ENCODE measurements around the gene FGFBP1.
"Not testable (repeated sequence)": the region's sequence is repeated elsewhere in the genome, so short reads cannot be mapped to it uniquely, and the experiment has no call there.

Gene FGFBP1

DNA sequence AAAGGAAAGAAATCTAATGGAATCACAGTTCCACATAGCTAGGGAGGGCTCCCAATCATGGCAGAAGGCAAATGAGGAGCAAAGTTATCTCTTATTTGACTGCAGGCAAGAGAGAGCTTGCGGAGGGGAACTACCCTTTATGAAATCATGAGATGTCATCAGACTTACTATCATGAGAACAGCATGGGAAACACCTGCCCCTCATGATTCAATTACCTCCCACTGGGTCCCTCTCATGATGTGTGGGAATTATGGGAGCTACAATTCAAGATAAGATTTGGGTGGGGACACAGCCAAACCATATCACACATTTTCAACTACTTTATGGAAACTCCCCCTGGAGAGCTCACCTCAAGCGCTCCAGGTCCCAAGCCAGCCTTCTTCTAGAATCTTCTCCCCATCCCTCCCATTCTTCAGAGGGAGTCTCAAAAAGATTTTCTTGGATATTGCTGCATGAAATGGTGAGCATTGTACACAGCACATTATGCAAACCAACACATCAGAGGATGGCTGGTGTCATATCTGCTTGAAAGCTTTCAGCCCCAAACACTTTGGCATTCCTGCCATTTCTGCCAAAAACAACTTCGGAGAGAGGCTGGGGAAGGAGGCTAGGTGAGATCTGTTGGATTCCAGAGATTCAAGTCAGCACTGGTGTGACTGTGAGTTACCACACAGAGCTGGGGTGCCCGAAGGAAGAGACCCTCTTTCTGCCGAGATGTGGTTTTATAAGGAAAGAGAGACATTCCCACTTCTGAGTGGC lies 6.9 kb downstream of the FGFBP1 start:
- Mint-ChIP-seq H3K27me3 (no peaks in the 10 kb centered on the region), H3K36me3 (ENCODE audit: low read depth) (no peaks in the 10 kb centered on the region), H3K27ac (no peak overlapping the region), H3K4me3 (no peak overlapping the region), H3K4me1 (ENCODE audit: low read depth) (no peaks in the 10 kb centered on the region), H3K9me3 (no peaks in the 10 kb centered on the region)
- intact Hi-C loops (cut with micrococcal nuclease) = no loop called here

DNA sequence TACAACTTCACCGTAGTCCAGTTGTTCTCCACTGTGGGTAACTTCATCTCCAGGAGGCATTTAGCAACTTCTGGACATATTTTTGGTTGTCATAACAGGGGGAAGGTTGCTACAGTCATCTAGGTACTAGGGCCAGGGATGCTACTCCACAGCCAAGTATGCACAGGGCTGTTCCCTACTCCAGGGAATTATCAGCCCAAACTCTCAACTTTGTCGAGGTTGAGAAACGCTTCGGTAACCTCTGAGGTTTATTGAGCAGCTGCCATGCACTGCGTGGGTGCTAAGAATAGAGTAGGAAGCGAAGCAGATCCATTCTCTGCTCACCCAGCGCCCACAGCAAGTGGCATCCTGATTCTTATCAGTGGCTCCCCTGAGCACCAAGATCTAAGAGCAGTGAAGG lies 8.2 kb downstream of the FGFBP1 start:
- Mint-ChIP-seq H3K36me3 (ENCODE audit: low read depth) (no peaks in the 10 kb centered on the region), H3K4me1 (ENCODE audit: low read depth) (no peaks in the 10 kb centered on the region), H3K9me3 (no peaks in the 10 kb centered on the region), H3K27ac (no peak overlapping the region), H3K27me3 (no peaks in the 10 kb centered on the region), H3K4me3 (no peak overlapping the region)
- intact Hi-C loops (cut with micrococcal nuclease) = no loop called here

DNA sequence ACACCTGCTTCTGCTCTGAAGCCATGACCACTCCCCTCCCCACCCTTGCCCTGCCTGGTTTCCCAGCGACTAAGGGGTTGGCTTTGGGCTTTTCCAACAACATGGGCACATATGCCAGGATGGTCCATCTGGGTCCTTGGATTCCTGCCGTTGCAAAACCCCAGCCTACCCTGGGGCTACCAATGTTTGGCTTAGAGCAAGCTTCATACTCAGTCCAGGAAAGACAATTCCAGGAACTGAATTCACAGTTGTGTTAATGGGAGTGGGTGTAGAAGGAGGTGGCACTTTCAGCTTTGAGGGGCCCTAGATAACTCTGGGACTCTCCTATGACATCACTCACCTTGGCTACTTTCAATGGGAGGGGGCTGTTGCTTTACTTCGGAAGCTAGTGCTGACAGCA lies 9.0 kb downstream of the FGFBP1 start:
- Mint-ChIP-seq H3K27me3 (no peaks in the 10 kb centered on the region), H3K36me3 (ENCODE audit: low read depth) (no peaks in the 10 kb centered on the region), H3K4me3 (no peak overlapping the region)

DNA sequence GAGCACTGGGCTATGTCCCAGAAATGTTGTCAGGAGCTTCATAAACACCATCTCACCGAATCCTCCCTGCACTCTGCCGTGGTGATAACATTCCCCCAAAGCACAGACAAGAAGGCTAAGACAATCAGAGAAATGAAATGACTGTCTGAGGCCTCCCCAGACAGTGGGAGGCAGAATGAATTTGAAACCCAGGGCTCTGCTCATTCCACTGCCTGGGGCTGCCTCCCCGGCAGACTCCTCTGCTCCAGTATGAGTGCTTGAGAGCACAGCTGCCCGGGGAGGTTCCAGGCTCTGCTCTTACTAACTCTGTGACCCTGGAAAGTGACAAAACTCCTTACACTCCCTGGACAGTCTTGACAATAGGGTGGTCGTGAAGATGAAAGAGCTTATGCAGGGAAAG lies 9.7 kb downstream of the FGFBP1 start:
- Mint-ChIP-seq H3K36me3 (ENCODE audit: low read depth) (no peaks in the 10 kb centered on the region), H3K4me3 (no peak overlapping the region), H3K4me1 (ENCODE audit: low read depth) (no peaks in the 10 kb centered on the region), H3K27ac (no peak overlapping the region), H3K9me3 (no peaks in the 10 kb centered on the region), H3K27me3 (peaks cover 3% of the 10 kb centered on the region)
- intact Hi-C loops (cut with micrococcal nuclease) = no loop called here

More for the DNA sequence above, 9.0 kb downstream of the FGFBP1 start:
- intact Hi-C loops (cut with micrococcal nuclease) = no loop called here
- no peaks in the 10 kb centered on the region for H3K9me3 Mint-ChIP-seq
- no peaks in the 10 kb centered on the region for H3K4me1 Mint-ChIP-seq (ENCODE audit: low read depth)
- no peak overlapping the region for H3K27ac Mint-ChIP-seq

DNA sequence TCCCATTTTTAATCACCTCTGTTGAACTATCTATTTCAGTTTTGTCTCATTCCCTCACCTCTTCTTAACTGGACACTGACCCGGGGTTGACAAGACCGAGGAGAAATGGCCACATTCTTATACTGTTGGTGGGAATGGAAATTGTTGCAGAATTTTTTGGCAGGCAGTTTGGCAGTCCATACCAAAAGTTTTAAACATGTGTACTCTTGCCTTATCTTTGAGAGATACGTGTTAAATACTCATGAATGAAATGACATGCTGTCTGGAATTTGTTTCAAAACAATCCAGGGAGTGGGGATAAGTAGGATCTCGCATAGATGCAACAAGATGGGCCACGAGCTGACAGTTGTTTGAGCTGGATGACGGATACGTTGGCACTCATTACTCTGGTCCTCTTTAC lies 12.1 kb downstream of the FGFBP1 start:
- H3K36me3 Mint-ChIP-seq (ENCODE audit: low read depth) = no peaks in the 10 kb centered on the region
- H3K27me3 Mint-ChIP-seq = peaks cover 4% of the 10 kb centered on the region
- H3K27ac Mint-ChIP-seq = no peak overlapping the region
- intact Hi-C loops (cut with micrococcal nuclease) = no loop called here
- H3K4me1 Mint-ChIP-seq (ENCODE audit: low read depth) = no peaks in the 10 kb centered on the region
- no peak overlapping the region for H3K4me3 Mint-ChIP-seq
- H3K9me3 Mint-ChIP-seq = no peaks in the 10 kb centered on the region

DNA sequence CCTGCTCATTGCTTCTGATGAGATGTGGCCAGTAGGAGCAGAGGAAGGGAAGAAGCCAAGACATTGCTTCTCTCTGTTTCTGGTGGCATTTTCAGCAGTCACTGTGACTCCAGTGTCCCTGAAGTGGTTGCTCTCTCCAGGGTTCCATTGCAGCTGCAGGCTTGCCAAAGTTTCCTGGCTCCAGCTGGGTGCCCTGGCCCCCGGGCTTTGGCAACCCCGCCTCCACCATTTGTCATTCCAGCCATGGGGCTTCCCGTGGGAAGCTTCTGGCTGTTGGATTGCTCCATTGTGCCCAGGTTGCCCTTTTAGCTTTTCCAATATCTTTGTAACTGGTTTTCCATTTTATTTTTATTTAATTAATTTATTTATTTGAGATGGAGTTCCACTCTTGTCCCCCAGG lies 12.7 kb downstream of the FGFBP1 start:
- intact Hi-C loops (cut with micrococcal nuclease) = no loop called here
- no peaks in the 10 kb centered on the region for H3K36me3 Mint-ChIP-seq (ENCODE audit: low read depth)
- peaks cover 4% of the 10 kb centered on the region for H3K27me3 Mint-ChIP-seq
- H3K9me3 Mint-ChIP-seq = no peaks in the 10 kb centered on the region
- H3K4me3 Mint-ChIP-seq = no peak overlapping the region
- no peak overlapping the region for H3K27ac Mint-ChIP-seq
- H3K4me1 Mint-ChIP-seq (ENCODE audit: low read depth) = no peaks in the 10 kb centered on the region

DNA sequence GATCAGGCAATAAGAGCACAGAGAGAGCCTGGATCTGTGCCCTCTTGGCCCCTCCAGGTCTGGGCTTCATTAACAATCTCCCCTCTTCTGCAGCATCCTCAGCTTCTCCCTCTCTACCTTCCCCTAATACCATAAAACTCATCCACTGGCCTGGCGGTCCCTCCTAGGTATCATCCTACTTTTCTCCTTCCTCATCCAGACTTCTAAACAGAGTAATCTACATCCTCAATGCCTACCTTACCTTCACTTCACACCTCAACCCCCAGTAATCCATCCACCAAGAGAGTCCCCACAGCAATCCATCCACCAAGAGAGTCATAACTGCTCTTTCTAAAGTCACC lies 17.0 kb downstream of the FGFBP1 start:
- H3K4me3 Mint-ChIP-seq = no peak overlapping the region
- no peaks in the 10 kb centered on the region for H3K9me3 Mint-ChIP-seq
- H3K36me3 Mint-ChIP-seq (ENCODE audit: low read depth) = no peaks in the 10 kb centered on the region
- intact Hi-C loops (cut with micrococcal nuclease) = no loop called here
- H3K27ac Mint-ChIP-seq = no peak overlapping the region
- no peaks in the 10 kb centered on the region for H3K4me1 Mint-ChIP-seq (ENCODE audit: low read depth)
- peaks cover 8% of the 10 kb centered on the region for H3K27me3 Mint-ChIP-seq

DNA sequence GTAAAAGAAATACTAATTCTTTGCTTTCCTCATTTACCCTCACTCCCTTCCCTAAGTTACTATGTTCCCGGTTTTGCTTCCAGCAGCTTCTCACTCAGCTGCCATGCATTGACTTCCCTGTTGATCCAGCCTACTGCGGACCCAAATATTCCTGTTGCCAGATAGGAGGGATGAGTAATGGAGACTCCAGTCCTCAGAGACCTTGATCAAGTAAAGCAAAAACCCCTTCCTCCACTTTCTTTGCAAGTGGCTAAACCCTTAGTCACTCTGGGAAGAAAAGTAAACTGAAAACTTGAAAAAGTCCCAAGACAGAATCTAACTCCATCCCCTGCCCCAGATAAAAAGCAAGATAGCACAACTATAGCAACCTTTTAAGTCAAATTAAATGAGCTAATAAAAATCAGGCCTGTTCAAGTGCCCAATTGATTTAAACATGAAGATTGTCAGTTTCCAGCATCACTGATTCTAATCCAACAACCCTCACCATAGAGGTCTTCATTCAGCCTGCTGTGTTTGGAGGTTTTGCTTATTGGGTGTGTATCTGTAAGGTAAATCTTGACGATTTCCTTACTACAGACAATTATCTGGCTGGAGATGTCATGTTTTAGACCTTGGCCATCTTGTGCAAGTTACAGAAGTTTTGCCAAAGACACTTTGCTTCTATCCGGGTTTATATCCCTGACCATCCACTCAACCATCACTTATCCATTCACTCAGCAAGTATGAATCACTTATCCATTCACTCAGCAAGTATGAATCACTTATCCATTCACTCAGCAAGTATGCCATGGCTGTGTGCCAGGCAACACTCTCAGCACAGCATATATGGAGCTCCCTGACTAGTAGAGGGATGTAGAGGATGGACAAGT lies 17.6 kb downstream of the FGFBP1 start:
- intact Hi-C loops (cut with micrococcal nuclease) = no loop called here
- Mint-ChIP-seq H3K27me3 (peaks cover 8% of the 10 kb centered on the region), H3K36me3 (ENCODE audit: low read depth) (no peaks in the 10 kb centered on the region), H3K27ac (no peak overlapping the region), H3K4me3 (no peak overlapping the region), H3K4me1 (ENCODE audit: low read depth) (no peaks in the 10 kb centered on the region), H3K9me3 (peaks cover 3% of the 10 kb centered on the region)

DNA sequence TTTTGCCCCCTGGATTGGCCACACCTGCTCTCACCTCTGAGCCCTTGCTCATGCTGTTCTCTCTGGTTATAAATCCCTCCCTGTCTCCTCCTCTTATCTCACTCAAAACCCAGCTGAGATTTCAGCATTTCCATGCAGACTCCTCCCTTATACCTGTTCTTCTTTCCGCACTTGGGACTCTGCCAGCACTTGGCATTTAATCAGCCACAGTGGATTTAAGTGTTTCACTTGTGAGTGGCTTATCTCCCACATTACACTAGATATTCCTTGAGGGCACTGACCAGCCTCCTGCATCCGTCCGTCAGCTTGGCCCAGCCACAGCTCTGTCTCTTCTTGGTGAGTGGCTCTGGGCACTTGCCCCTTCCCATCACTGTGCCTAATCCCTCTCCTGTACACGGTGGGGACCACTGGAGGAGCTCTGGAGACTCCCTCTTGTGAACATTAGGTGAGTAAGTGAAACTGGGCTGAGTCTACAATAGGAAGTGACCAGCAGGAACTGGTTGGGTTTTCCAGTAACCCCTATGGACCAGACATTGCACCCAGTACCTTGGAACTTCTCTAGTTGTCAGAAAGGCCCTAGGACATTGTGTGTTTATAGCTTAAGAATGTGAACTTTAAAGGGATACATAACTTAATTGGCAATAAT lies 19.9 kb downstream of the FGFBP1 start:
- Mint-ChIP-seq H3K27me3 (peaks cover 5% of the 10 kb centered on the region), H3K9me3 (peaks cover 9% of the 10 kb centered on the region), H3K27ac (no peak overlapping the region), H3K4me3 (no peak overlapping the region), H3K4me1 (ENCODE audit: low read depth) (no peaks in the 10 kb centered on the region), H3K36me3 (ENCODE audit: low read depth) (no peaks in the 10 kb centered on the region)
- intact Hi-C loops (cut with micrococcal nuclease) = no loop called here

DNA sequence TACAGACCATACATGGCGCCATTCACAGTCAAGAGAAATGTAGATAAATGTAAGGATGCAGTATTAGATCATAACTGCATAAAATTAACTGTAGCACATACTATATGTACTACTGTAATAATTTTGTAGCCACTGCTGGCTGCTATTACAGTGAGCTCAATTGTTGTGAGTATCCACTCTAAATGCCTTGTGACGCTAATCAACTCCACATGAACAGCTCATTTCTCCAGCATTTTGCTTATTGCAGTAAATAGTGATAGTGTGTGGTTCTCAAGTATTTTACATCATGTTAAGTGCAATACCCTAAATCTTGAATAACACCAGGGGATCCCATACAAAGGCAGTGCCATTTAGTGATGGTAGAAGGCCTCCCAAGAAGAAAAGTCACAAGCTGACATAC lies 21.2 kb downstream of the FGFBP1 start:
- H3K36me3 Mint-ChIP-seq (ENCODE audit: low read depth) = no peaks in the 10 kb centered on the region
- no peaks in the 10 kb centered on the region for H3K4me1 Mint-ChIP-seq (ENCODE audit: low read depth)
- intact Hi-C loops (cut with micrococcal nuclease) = no loop called here
- peaks cover 5% of the 10 kb centered on the region for H3K27me3 Mint-ChIP-seq
- H3K27ac Mint-ChIP-seq = no peak overlapping the region
- no peak overlapping the region for H3K4me3 Mint-ChIP-seq
- H3K9me3 Mint-ChIP-seq = peaks cover 9% of the 10 kb centered on the region

DNA sequence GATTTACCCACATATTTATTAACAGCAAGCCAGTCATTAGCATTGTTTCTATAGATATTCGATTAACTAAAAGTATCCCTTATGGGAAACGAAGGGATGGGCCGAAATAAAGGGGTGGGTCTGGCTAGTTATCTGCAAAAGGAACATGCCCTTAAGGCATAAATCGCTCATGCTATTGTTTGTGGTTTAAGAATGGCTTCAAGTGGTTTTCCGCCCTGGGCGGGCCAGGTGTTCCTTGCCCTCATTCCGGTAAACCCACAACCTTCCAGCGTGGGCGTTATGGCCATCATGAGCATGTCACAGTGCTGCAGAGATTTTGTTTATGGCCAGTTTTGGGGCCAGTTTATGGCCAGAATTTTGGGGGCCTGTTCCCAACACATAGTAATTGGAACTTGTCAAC lies 22.2 kb downstream of the FGFBP1 start:
- intact Hi-C loops (cut with micrococcal nuclease); H3K27ac Mint-ChIP-seq; H3K4me1 Mint-ChIP-seq (ENCODE audit: low read depth); H3K36me3 Mint-ChIP-seq (ENCODE audit: low read depth); H3K27me3 Mint-ChIP-seq; H3K4me3 Mint-ChIP-seq; H3K9me3 Mint-ChIP-seq: not testable (repeated sequence)

DNA sequence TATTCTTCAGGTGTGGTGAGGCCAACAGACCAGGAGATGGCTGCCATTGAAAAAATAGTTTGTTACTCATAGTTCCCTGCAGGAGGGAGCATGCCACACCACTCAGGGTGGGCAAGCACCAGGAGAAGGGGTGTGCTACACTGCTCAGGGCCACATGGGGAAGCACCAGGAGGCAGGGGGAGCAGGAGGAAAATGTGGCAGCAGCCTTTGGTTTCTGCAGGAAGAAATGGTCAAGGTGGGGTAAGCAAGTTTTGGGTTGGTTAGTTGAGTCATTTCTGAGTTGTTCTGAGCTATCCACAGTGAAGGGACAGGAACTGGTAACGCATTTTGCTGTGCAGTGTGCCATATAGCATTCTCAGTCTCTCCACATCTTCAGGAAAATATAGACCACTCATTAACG lies 23.8 kb downstream of the FGFBP1 start:
- Mint-ChIP-seq H3K9me3 (peaks cover 9% of the 10 kb centered on the region), H3K4me3 (no peak overlapping the region), H3K27me3 (peaks cover 1% of the 10 kb centered on the region), H3K36me3 (ENCODE audit: low read depth) (no peaks in the 10 kb centered on the region), H3K4me1 (ENCODE audit: low read depth) (no peaks in the 10 kb centered on the region), H3K27ac (no peak overlapping the region)
- intact Hi-C loops (cut with micrococcal nuclease) = no loop called here

DNA sequence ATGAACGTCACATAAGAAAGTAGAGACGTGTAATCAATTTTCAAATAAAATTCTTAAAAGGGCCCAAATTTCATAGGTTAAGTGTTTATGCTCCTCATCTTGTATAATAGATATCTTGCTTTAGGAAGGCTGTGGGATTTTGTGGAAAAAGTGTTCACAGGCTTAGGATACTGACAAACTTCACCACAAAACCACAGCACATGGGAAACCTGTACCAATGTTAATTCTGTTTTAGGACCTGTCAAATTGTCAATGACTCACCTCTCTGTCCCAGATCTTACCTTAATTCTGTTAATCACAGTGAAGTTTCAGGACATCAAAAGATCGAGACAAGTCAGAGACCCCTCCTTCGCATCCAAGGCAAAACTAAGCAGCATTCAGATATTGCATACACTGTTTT lies 24.2 kb downstream of the FGFBP1 start:
- H3K27ac Mint-ChIP-seq = no peak overlapping the region
- no peaks in the 10 kb centered on the region for H3K36me3 Mint-ChIP-seq (ENCODE audit: low read depth)
- intact Hi-C loops (cut with micrococcal nuclease) = no loop called here
- no peaks in the 10 kb centered on the region for H3K4me1 Mint-ChIP-seq (ENCODE audit: low read depth)
- H3K9me3 Mint-ChIP-seq = peaks cover 9% of the 10 kb centered on the region
- no peak overlapping the region for H3K4me3 Mint-ChIP-seq
- peaks cover 1% of the 10 kb centered on the region for H3K27me3 Mint-ChIP-seq

DNA sequence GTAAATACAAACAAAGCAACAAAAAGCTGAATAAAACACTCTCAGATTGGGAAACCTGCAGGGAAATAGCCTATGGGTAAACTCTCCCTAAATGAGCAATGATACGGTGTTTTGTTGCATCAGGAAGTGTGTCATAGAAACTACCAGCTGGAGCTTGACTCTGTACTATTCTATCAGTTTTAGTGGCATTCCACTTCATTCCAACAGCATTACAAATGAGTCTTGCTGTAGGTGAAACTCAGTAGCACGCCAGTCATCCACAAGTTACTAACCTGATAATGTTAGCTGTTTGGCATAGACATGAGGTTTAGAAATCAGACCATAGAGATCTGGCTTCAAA lies 24.9 kb downstream of the FGFBP1 start:
- Mint-ChIP-seq H3K4me1 (ENCODE audit: low read depth) (no peaks in the 10 kb centered on the region), H3K9me3 (peaks cover 9% of the 10 kb centered on the region), H3K27ac (no peak overlapping the region), H3K4me3 (no peak overlapping the region), H3K36me3 (ENCODE audit: low read depth) (no peaks in the 10 kb centered on the region), H3K27me3 (peaks cover 1% of the 10 kb centered on the region)
- intact Hi-C loops (cut with micrococcal nuclease) = no loop called here

Data from dendritic cell treated with granulocyte-macrophage colony-stimulating factor and Interleukin-4, amounts not matched to agents 40 ng/mL and 50 ng/mL, for 4 days (primary cell).